Stimulated activated CD4-positive, alpha-beta T cell treated with anti-CD3 and anti-CD28 coated beads, Interleukin-15, amount 100 ng/mL, for 48 hours (primary cell): Measurements from ENCODE around the gene SLX4.
A peak's percentile ranks its signal among the peaks of the same experiment; 100 is the strongest.
"Not testable (repeated sequence)": the region's sequence is repeated elsewhere in the genome, so short reads cannot be mapped to it uniquely, and the experiment has no call there.

Experiments used
- DNase-seq, 2 donors: peaks; one replicate each; pipeline ENCODE4 v3.0.0-alpha.2; 2020; ENCODE audit warnings: low read depth in 2 of 2

Gene SLX4, protein sequence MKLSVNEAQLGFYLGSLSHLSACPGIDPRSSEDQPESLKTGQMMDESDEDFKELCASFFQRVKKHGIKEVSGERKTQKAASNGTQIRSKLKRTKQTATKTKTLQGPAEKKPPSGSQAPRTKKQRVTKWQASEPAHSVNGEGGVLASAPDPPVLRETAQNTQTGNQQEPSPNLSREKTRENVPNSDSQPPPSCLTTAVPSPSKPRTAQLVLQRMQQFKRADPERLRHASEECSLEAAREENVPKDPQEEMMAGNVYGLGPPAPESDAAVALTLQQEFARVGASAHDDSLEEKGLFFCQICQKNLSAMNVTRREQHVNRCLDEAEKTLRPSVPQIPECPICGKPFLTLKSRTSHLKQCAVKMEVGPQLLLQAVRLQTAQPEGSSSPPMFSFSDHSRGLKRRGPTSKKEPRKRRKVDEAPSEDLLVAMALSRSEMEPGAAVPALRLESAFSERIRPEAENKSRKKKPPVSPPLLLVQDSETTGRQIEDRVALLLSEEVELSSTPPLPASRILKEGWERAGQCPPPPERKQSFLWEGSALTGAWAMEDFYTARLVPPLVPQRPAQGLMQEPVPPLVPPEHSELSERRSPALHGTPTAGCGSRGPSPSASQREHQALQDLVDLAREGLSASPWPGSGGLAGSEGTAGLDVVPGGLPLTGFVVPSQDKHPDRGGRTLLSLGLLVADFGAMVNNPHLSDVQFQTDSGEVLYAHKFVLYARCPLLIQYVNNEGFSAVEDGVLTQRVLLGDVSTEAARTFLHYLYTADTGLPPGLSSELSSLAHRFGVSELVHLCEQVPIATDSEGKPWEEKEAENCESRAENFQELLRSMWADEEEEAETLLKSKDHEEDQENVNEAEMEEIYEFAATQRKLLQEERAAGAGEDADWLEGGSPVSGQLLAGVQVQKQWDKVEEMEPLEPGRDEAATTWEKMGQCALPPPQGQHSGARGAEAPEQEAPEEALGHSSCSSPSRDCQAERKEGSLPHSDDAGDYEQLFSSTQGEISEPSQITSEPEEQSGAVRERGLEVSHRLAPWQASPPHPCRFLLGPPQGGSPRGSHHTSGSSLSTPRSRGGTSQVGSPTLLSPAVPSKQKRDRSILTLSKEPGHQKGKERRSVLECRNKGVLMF (N-terminal part only)

DNA sequence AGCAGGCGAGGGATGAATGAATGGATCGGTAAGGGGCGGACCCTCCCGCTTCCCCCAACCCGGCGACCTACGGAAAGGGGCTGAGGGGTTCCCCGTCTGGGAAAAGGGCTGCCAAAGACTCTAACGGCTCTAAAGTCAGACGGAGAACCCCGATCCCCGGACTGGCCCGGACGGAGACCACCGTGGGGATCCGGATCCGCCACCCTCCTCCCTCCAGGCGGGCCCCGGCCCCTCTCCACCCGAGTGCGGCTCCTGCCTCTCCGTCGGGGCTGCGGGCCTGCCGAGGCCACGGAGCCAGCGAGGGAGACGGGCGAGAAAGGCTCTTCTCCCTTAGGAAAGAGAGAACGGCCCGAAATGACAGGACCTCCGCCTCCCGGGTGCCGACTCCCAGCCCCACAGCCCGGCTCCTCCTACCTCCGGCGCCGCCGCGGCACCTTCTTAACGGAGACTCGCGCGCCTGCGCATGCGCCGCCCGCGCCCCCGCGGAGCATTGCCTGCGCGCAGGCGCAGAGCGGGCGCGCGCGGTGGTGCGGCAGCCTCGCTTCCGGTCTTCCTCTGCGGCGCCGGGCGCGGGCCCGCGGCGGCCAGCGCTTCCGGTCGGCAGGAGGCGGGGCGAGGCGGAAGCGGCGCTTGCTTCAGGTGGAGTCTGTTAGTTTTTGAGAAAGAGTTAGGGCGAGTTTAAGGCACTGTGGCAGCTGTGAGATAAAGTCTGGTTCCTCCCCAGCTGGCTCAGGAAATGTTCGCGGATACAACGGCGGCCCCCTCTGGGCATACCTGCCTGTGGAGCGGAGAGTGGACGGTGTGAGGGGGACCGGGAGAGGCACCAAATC lies at the start of gene SLX4:
Gene SLX4, minus strand, starts transcription at position 461 of the 830 bp plus-strand sequence. CDS start 2,642 bp downstream, outside the sequence.
- DNase-seq: peak; percentile 77 to 84

GRCh38 chr16:3659251-3659650 lies 47.8 kb upstream of the SLX4 start:
- no peak for DNase-seq

- DNase-seq: peak in 1 of 2 donors; percentile 51
These were observed 45.4 kb upstream of the SLX4 start for GRCh38 chr16:3656491-3657468.

DNA sequence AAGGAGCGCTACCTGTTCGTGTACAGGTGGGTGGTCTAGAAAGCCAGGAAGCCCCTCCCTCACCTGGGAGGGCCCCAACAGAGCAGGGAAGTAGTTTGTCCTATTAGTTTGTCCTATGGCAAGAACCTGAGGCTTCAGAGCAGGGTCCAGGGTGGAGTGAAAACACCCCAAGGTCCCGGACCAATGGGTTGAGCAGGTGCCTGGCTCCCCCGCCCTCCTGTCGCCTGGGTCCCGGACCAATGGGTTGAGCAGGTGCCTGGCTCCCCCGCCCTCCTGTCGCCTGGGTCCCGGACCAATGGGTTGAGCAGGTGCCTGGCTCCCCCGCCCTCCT lies 44.7 kb upstream of the SLX4 start:
- DNase-seq: not testable (repeated sequence)

DNA sequence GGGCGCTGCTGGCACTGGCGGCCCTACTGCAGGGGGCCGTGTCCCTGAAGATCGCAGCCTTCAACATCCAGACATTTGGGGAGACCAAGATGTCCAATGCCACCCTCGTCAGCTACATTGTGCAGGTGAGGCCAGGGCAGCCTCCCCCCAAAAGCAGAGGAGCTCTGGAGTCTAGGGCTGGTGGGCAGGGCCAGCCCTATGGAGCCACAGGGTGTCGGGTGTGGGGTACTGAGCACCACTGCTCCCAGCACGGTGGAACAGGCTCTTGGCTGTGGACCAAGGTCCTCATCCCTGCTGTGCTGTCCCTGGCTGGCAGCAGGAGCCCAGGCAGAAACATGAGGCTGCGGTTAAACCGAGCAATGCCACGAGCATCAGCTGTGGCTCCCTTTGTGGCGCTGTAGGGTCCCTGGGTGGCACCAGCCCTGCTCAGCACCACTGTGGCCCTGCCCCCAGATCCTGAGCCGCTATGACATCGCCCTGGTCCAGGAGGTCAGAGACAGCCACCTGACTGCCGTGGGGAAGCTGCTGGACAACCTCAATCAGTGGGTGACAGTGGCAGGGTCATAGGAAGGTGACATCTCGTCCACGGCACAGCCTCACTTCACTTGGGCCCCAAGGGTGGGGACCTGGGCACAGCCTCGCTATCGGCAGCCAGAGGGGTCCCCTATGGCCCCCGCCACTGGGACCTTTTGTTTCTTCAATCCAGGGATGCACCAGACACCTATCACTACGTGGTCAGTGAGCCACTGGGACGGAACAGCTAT lies 44.2 kb upstream of the SLX4 start:
- DNase-seq: no peak

GRCh38 chr16:3655030-3655395 lies 43.6 kb upstream of the SLX4 start:
- no peak for DNase-seq

DNA sequence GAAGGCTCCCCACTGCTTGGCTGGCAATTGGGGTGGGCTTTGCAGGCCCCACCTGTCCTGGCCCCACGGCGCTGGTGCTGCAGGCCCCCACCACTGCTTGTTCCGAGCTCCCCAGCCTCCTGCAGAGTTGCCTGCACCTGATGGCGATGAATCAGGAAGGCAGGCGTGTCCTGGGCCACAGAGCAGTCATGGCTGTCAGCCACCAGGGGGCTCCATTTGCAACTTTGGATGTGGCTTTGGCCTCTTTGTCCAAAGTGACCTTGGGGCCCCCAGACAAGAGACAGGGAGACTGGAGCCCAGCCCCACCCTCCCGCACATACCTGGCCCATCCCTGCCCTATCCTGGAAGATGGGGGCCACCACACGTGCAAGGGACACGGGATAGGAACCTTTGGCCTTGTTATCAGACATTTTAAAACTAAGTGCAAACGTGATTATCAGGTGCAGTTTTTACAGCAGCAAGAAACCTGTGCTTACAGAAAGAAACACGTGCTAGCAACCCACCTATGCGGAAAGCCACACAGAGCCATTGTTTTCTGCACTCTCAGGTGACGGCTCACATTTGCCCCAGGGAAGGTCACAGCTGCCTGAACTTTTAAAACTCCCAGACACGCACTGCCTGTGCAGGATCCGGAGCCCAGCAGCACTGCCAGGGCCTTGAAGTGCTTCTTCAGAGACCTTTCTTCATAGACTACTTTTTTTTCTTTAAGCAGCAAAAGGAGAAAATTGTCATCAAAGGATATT lies 43.0 kb upstream of the SLX4 start, which contains the start of gene DNASE1:
Gene DNASE1, plus strand, starts transcription at position 443 of the 743 bp plus-strand sequence. CDS start 683 bp downstream, outside the sequence.
- DNase-seq: peak; percentile 31 to 54

DNA sequence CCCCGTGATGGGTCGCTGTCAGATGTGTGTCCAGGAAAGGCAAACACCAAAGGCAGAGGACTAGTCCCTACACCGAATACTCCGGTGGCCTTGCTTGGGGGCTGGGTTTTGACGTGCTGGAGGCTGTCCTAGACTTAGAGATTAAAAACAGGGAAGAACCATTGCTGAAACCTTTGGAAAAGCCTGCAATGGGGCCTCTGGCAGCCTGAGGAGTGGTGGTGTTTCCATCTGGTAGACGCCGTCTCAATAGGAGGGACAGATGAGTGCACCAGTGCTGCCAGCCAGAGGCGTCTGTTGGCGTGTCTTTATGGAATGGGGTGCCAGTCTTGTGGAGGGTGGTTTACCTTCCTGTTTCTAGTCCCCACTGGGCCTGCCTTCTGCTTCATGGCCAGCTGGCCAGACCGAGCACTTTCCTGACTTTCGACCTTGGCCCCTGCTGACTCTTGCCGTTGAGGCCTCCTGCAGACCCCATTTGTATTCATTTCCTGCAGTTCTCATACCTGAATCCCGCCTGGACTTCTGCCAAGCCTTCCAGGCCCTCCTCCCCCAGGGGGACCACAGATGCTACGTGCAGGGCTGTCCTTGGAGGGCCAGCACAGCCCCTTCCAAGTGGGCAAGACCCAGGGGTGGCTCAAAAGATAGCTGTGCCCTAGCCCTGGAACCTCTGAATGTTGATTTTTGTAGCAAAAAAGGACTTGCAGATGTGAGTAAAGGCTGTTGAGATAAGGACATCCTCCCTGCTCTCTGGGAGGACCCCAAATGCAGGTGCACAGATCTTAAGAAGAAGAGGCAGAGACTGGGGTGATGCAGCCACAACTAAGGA lies 41.2 kb upstream of the SLX4 start:
- no peak for DNase-seq

- no peak for DNase-seq
These were observed 40.3 kb upstream of the SLX4 start for GRCh38 chr16:3651461-3652372.

DNA sequence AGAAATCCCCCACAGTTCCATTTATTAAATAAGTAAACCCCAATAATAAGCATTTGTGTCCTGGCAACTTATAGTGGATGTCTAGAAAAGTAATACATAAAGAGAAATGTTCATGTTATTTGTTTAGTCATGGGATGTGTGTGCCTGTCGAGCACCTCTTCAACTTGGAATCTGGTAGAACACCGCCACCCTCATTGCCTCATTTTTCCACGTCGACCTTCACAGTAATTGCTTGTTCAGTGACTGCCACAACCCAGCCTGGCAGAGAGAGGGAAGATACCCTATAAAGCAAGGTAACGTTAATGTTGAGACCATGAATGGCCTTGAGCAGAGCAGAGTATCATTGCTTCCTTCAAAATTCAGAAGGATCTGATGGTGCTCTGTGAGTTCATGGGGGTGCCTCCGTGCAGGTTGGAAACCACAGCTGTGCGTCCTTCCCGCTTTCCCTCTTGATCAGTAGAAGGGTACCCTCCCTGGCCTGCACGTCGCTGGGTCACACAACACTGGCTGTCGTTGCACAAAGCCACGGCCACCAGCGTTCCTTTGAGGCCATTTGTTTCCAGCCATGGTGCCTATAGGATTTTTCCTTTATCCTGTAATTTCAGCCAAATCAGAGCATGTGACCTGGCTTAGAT lies 39.3 kb upstream of the SLX4 start:
- no peak for DNase-seq

DNA sequence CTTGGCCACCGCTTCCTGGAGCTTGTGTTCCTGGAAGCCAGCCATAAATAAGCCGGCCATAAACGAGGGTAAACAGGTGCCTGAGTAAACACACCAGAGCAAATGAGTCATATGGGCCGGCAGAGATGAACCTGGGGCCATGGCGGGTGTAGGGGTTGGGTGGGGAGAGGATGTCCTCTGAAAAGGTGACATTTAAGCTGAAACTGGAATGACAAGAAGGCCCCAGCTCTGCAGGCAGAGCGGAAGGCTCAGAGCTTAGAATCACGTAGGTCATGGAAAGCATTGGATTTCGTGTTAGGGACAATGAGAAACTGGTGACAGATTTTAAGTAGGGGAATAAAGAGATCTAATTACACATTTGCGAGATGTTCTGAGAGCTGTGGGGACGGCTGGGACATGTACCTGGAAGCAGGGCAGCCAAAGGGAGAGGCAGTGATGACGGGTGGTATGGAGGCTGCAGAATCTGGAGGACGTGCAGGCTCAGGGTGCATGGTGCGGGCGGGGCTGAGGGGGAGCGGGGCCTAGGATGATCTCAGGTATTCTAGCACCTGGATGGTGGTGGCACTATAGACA lies 35.0 kb upstream of the SLX4 start:
- no peak for DNase-seq

GRCh38 chr16:3645504-3646347 lies 34.3 kb upstream of the SLX4 start:
- no peak for DNase-seq

DNA sequence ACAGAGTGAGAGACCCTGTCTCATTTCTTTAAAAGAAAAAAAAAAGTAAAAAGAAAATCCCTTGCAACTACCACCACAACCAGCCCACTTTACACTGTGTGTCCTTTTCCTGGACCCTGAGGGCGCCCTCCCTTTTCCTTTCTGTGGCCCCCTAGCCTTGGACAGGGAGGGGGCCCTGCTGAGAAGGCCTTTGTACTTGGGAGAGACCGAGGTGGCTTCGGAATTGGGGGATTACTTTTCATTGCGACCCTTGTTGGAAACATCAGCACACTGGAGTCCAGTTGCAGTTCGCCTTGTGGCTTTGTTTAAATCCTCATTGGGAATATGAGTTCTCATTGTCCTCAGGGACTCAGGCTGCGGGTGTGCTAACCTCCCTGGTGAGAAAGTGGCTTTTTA lies 33.7 kb upstream of the SLX4 start:
- DNase-seq: no peak

DNA sequence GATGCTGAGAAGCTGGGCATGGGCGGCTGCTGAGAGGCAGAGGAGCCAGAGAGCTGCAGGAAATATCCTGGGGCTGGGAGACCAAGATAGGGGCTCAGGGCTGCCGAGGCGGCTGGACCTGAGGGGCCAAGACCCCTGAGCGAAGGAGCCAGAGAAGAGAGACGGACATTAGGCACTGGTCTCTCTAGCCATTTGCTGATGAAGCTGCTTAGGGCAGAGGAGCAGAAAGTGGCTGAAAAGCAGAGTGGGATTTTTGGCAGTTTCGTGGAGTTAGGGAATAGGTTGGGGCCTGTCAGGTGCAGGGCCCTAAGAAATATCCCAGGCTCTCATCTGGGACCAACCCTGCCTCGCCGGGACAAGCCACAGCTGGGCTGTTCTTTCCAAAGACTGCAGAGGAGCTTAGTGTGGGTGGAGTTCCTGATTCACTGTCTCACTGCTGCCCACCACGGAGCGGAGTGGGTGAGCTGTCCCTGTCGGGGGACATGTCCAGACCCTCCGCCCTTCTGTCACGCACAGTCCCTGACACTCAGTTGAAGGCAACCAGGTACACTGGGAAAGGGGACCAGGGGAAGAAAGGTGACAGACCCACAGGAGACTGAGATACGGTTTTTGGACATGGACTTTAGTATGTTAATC lies 31.8 kb upstream of the SLX4 start:
- DNase-seq: no peak
